ENCODE data around the gene ZNF335.
"Not testable (repeated sequence)": the region's sequence is repeated elsewhere in the genome, so short reads cannot be mapped to it uniquely, and the experiment has no call there.

The ZNF335 gene

DNA sequence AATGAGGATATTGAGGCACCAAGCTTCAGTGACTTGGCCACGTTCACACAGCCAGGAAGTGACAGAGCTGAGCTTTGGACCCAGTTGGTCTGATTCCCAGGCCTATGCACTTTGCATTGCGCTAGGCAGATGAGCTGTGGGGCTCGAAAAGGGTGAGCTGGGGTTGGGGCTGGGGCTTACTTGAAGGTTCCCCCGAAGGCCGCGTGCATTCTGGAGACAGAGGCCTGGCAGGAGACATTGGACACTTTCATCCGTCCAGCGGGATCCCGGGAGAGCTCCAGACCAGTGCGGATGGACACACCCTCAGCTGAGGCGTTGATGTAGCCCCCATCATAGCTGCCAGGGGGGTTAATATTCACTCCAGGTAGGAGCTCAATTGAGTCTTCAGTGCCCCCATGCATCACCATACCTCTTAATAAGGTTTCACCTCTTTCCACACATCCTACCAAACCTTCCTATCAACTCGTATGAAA is 62.6 kb downstream of the ZNF335 start:
- no peak for DNase-seq

DNA sequence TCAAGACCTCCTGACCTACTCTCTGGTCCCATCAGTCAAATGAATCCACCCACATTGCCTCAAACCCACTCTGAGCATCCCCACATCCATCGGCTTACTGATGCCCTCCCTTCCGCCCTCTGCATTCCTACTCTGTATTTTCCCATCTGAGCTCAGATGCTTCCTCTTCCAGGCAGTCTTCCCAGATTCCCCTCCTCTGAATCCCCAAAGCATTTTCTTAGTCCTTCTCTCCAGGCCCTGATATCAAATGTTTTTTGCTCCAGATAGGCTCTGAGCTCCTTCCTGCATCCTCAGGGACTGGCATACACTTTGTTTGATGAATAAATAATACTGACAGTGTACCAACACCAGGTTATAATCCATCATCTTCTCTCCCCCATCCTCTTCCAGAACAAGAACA is 63.9 kb downstream of the ZNF335 start:
- no peak for DNase-seq

DNA sequence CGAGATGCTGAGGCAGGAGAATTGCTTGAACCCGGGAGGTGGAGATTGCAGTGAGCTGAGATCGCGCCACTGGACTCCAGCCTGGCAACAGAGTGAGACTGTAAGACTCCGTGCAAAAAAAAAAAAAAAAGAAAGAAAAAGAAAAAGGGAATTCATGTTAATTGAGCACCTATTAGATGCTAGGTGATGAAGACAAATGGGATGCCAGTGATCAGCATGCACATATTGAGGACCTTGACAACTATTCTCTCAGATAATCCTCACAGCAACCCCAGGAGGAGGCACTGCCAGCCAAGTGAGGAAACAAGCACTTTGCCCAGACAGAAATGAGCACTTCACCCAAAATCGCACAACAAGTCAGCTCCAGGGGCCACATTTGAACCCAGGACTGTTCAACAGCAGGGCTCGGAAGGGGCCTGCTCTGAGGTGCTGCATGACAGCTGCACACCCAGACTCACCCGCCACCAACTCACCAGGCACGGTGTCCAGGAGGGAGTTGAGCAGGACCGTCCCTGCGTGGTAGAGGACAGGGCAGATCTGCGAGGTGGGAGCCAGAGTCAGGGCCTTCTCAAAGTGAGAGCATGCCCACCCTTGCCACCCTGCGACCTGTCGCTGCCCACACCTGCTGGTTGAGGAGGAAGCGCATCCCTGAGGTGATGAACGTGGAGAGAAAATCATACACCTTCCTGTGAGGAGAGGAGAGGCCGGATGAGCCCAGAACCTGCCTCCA is 64.6 kb downstream of the ZNF335 start:
- no peak for DNase-seq

DNA sequence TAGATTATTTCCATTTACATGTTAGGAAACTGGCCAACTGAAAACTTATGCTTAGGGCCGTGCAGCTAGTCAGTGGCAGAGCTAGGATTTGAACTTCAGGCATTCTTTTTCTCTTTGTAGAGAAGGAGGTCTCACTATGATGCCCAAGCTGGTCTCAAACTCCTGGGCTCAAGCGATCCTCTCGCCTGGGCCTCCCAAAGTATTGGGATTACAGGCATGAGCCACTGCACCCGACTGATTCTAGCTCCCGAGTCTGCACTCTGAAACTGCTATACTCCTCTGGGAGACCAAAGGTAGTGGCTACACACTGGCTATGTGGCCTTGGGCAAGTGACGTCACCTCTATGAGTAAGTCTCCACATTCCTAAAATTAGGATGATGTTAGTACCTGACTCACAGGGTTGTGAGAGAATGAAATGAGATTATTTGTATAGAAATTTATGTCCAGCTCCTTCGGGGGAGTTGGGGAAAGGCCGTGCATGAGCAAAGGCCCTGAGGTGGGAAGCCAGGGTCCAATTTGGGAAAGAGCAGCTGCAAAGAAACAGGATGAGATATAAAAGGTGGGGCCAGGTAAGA is 66.4 kb downstream of the ZNF335 start:
- DNase-seq: no peak

DNA sequence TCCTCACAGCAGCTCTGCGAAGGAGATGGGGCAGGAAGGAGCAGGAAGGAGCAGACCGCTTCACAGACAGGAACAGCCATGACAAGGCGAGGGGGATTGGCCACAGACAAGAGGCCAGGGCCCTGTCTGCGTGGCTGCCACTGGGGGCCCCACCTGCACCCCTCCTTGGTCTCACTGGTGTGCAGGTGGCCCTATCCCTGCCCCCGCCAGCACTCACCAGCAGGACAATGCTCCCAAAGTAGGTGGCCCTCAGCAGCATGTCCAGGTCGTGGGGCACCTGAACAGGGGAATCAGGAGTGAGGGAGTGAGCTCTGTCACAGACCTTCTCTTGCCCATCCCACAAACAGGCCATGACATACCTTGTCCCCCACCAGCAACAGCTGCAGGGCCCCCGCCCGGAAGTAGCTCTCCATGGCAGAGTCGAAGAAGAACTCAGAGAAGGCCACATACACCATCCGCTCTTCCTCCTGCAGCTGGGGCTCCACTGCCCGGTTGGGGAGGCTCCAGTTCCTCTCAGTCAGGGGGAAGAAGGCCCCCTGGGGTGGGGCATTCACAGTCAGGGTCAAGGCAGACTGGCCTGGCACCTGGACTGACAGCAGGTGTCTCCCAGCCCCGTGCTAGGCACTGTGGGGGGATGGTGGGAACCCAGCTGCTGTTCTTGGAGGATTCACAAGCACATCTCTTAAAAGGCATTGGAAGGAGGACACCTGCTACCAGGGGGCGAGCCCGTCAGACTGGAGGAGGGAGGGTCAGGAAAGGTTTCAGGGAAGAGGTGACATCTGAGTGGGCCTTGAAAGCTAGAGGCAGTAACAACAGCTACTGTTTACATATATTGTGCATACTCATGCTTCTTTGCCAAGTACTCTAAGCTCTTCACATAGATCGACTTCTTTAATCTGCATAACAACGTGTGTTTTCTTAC is 67.2 kb downstream of the ZNF335 start:
- DNase-seq: no peak

DNA sequence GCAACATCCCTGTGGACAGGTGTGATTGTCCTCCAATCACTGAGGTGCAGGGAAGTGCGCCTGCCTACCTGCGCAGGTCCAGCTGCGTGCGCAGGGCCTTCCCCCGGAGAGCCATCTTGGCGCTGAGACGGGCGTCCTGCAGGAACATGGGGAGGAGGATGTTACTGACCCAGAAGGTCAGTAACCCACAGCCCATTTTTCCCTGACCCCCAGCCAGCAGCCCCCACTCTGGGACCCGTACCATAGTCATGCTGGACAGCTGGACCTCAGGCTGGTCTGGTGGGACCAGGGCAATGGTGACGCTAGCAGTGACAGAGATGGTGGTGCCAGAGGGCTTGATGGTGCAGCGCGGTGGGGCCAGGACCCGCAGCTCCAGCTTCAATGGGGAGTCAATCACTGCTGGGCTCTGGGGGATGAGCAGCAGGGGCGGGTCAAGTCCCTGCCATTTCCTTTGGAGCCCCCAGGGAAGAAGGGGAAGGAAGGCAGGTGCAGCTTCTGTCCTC is 69.8 kb downstream of the ZNF335 start:
- no peak for DNase-seq

DNA sequence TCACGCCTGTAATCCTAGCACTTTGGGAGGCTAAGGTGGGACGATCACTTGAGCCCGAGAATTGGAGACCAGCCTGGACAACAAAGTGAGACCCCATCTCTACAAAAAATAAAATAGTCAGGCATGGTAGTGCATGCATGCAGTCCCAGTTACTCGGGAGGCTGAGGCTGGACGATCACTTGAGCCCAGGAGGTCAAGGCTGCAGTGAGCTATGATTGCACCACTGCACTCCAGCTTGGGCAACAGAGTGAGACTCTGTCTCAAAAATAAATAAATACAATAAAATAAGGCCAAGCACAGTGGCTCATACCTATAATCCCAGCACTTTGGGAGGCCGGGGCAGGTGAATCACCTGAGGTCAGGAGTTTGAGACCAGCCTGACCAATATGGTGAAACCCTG is 70.7 kb downstream of the ZNF335 start:
- not testable (repeated sequence) for DNase-seq

DNA sequence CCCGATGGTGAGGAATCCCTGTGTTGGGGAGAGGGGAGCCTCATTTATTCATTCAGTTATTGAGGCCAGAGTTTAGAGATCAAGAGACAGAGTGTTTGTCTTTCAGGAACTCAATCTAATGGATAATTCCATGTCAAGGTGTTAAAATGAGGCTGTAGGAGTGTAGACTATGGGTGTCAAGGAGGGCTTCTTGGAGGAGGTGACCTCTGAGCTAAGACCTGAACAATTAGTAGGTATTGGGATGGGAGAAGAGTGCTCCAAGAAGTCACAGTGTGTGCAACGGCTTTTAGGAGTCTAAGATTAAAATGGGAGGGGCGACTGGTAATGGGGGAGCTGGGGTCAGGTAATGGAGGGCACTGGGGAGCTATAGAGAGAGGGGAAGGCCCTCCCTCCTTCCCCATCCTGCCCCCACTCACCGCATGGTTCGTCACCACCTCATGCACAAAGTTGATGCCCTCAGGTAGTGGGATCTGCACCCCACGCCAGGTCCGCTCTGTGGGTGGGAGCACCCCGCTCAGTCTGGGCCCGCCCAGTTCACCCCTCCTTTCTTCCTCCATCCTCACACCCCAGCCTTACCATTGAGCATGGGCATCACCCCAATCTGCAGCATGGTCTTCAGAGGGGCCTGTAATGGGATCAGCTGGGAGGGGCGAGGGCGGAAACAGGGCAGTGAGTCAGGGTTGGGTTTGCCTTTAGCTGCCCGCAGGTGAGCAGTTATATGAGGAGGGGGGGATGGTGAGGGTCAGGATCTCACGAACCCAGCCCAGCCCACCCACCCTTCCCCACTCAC is 72.8 kb downstream of the ZNF335 start:
- DNase-seq: no peak
